Skeletal muscle tissue (tissue), 4 donors: ENCODE measurements around the gene BCL2A1. TPM values are rescaled to one million over a fixed set of nuclear protein-coding genes. Genes with fewer than 3 reads are reported as not detected.
"Not testable (repeated sequence)": the region's sequence is repeated elsewhere in the genome, so short reads cannot be mapped to it uniquely, and the experiment has no call there.

ENCODE experiments used
- H3K27ac ChIP-seq: one replicate; pipeline ENCODE4 v1.7.0; 2013; ENCODE audit warnings: mild to moderate bottlenecking, low read depth, low read length, inconsistent platforms
- H3K27me3 ChIP-seq, 3 donors: one replicate each; pipeline ENCODE4 v1.7.0; 2013; ENCODE audit warnings: low read length in 3 of 3; ENCODE audit not compliant: control insufficient read depth in 3 of 3, insufficient read depth in 3 of 3
- H3K36me3 ChIP-seq, 3 donors: one replicate each; pipeline ENCODE4 v1.7.0; 2013; ENCODE audit warnings: low read length in 3 of 3; ENCODE audit not compliant: control insufficient read depth in 3 of 3, insufficient read depth in 3 of 3
- H3K4me1 ChIP-seq, 3 donors: one replicate each; pipeline ENCODE4 v1.7.0; 2013; ENCODE audit warnings: low read length in 3 of 3, mild to moderate bottlenecking in 3 of 3; ENCODE audit not compliant: control insufficient read depth in 3 of 3, insufficient read depth in 3 of 3
- H3K4me3 ChIP-seq, 3 donors: one replicate each; pipeline ENCODE4 v1.7.0; 2013; ENCODE audit warnings: low read length in 3 of 3
- H3K9ac ChIP-seq, 3 donors: one replicate each; pipeline ENCODE4 v1.7.0; 2013; ENCODE audit warnings: low read length in 3 of 3, mild to moderate bottlenecking in 3 of 3, moderate library complexity in 2 of 3, low read depth in 1 of 3
- H3K9me3 ChIP-seq, 3 donors: one replicate each; pipeline ENCODE4 v1.7.0; 2013; ENCODE audit warnings: low read length in 3 of 3; ENCODE audit not compliant: control insufficient read depth in 3 of 3
- total RNA-seq: library from RNA; depleted of rRNA; stranded (reverse); fragments of >200 nt; gene quantifications from one replicate; pipeline ENCODE4 v1.2.3, GENCODE V29; 2014
- donor health status: Osteomylitis.

The BCL2A1 gene
- total RNA-seq, 1 donor from 2014 or later: 1.0 TPM

DNA sequence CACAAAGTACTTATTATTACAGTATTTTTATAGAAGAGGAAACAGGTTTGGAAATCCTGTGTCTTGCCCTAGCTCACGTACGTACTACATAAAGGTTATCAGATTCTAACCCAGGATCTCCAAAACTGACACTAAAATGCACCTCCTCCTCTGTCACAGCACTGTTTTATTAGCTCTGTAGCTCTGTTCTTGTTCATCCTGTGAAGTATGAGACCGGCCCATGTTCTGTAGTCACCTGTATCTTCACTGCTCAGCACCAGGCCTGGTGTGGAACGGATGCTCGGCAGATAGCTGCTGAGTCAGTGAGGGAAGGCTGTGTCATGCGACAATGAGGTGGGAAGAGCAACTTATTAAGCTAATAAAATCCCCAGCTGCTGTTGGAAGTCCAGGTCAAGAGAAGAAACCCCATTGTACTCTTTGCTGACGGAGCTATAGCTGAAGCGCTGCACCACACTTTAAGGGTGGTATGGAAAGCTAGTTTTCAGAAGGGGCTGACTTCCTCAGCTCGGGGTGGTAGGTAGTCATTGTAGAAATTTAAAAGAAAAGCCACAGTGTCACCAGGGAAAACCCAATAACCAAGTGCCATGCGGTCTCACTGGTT lies 22.8 kb downstream of the BCL2A1 start:
- H3K4me1 ChIP-seq: no peaks in the 10 kb centered on the region
- no peak overlapping the region for H3K9ac ChIP-seq
- H3K9me3 ChIP-seq: no peaks in the 10 kb centered on the region
- H3K27me3 ChIP-seq: peaks cover 0 to 4% (median 0%) of the 10 kb centered on the region in 3 donors
- H3K27ac ChIP-seq: no peak overlapping the region
- H3K4me3 ChIP-seq: no peak overlapping the region
- no peaks in the 10 kb centered on the region for H3K36me3 ChIP-seq

DNA sequence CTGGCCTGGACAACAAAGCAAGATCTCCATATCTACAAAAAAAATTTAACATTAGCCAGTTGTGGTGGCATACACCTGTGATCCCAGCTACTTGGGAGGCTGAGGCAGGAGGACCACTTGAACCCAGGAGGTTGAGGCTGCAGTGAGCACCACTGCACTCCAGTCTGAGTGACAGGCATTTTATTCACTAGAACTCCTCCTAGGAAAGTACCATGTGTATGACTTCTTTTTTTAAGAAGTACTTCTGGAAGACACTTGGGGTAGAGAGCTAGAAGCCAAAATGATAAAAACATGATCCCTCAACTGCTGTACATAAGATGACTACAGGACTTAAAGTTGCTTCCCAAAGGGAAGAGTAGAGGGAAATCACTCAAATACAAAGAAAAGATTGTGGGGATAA lies 24.0 kb downstream of the BCL2A1 start:
- Histone ChIP-seq H3K4me3 (no peak overlapping the region), H3K4me1 (no peaks in the 10 kb centered on the region), H3K27ac (no peak overlapping the region), H3K9ac (no peak overlapping the region), H3K36me3 (no peaks in the 10 kb centered on the region), H3K9me3 (no peaks in the 10 kb centered on the region), H3K27me3 (peaks cover 0 to 4% (median 0%) of the 10 kb centered on the region in 3 donors)

DNA sequence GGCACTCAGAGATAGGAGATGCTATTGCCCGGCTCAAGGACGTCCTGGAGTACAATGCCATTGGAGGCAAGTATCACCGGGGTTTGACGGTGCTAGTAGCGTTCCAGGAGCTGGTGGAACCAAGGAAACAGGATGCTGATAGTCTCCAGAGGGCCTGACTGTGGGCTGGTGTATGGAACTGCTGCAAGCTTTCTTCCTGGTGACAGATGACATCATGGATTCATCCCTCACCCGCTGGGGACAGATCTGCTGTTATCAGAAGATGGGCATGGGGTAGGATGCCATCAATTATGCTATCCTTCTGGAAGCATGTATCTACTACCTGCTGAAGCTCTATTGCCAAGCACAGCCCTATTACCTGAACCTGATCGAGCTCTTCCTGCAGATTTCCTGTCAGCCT lies 26.4 kb downstream of the BCL2A1 start:
- Histone ChIP-seq H3K27me3 (peaks cover 0 to 4% (median 3%) of the 10 kb centered on the region in 3 donors), H3K9me3 (no peaks in the 10 kb centered on the region), H3K4me3 (no peak overlapping the region), H3K27ac (no peak overlapping the region), H3K36me3 (no peaks in the 10 kb centered on the region), H3K9ac (no peak overlapping the region), H3K4me1 (no peaks in the 10 kb centered on the region)

- H3K9ac ChIP-seq: no peak overlapping the region
- H3K4me1 ChIP-seq: no peaks in the 10 kb centered on the region
- H3K4me3 ChIP-seq: no peak overlapping the region
- no peak overlapping the region for H3K27ac ChIP-seq
- H3K36me3 ChIP-seq: no peaks in the 10 kb centered on the region
- H3K9me3 ChIP-seq: no peaks in the 10 kb centered on the region
- H3K27me3 ChIP-seq: peaks cover 0 to 4% (median 3%) of the 10 kb centered on the region in 3 donors
Measured at GRCh38 chr15:79943820-79944219, 27.2 kb downstream of the BCL2A1 start.

DNA sequence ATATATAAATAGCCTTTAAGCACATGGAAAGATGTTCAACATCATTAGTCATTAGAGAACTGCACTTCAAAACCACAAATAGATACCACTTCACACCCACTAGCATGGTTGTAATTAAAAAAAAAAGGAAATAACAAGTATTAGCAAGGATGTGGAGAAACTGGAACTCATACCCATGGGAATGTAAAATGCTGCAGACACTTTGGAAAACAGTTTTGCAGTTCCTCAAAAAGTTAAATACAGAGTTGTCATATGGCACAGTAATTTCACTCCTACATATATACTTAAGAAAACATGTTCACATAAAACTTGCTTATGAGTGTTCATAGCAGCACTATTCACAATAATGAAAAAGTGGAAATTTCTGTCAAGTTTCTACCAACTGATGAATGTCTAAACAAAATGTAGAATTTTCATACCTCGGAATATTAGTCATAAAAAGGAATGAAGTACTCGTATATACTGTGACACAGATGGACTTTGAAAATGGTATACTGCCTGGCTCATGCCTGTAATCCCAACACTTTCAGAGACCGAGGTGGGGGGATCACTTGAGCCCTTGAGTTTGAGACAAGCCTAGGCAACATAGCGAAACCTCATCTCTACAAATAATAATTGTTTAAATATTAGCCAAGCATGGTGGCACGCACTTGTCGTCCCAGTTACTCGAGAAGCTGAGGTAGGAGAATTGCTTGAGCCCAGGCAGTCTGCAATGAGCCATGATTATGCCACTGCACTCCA lies 28.1 kb downstream of the BCL2A1 start:
- Histone ChIP-seq H3K9me3 (no peaks in the 10 kb centered on the region), H3K27me3 (peaks cover 0 to 4% (median 3%) of the 10 kb centered on the region in 3 donors), H3K27ac (no peak overlapping the region), H3K4me1 (no peaks in the 10 kb centered on the region), H3K9ac (no peak overlapping the region), H3K36me3 (no peaks in the 10 kb centered on the region), H3K4me3 (no peak overlapping the region)

- no peak overlapping the region for H3K27ac ChIP-seq
- H3K4me1 ChIP-seq: no peaks in the 10 kb centered on the region
- peaks cover 0 to 8% (median 0%) of the 10 kb centered on the region in 3 donors for H3K27me3 ChIP-seq
- H3K9ac ChIP-seq: no peak overlapping the region
- H3K4me3 ChIP-seq: no peak overlapping the region
- no peaks in the 10 kb centered on the region for H3K36me3 ChIP-seq
- H3K9me3 ChIP-seq: no peaks in the 10 kb centered on the region
Measured at GRCh38 chr15:79939399-79939798, 31.6 kb downstream of the BCL2A1 start.

DNA sequence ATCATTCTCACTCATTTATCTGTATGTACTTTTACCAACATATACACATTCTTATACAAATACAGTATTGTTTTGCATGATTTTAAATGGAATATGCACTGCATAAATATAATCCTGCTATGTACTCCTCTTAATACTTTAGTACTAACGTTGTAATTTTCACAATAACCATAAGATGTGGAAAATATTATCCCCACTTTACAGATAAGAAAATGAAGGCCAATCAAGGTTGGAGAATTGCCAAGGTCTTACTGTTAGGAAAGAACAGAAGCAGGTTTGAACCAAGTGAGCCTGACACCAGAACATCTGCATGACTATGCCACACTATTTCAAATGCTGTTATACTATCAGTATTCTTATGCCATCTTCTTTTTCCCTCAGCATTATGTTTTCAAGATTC lies 32.9 kb downstream of the BCL2A1 start:
- Histone ChIP-seq H3K27me3 (peaks cover 0 to 11% (median 5%) of the 10 kb centered on the region in 3 donors), H3K9me3 (no peaks in the 10 kb centered on the region), H3K36me3 (no peaks in the 10 kb centered on the region), H3K4me3 (no peak overlapping the region), H3K27ac (no peak overlapping the region), H3K4me1 (no peaks in the 10 kb centered on the region), H3K9ac (no peak overlapping the region)

DNA sequence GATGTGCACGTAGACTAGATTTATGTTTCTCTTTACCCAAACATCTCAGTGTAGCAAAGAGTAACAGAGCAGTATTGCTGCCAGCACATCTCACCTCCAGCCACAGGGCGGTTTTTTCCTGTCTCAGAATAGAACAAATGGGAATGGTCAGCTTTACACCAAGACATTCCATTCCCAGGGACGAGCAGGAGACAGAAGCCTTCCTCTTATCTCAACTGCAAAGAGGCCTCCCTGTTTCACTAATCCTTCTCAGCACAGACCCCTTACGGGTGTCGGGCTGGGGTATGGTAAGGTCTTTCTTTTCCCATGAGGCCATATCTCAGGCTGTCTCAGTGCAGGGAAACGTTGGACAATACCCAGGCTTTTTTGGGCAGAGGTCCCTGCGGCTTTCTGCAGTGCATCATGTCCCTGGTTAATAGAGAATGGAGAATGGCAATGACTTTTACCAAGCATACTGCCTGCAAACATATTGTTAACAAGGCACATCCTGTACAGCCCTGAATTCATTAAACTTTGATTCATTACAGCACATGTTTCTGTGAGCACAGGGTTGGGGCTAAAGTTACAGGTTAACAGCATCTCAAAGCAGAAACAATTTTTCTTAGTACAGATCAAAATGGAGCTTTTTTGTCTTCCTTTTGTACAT lies 35.3 kb downstream of the BCL2A1 start:
- not testable (repeated sequence) for H3K27ac ChIP-seq, H3K9ac ChIP-seq, H3K4me3 ChIP-seq, H3K9me3 ChIP-seq, H3K4me1 ChIP-seq, H3K36me3 ChIP-seq
- peaks cover 0 to 11% (median 5%) of the 10 kb centered on the region in 3 donors for H3K27me3 ChIP-seq

- Histone ChIP-seq H3K36me3 (no peaks in the 10 kb centered on the region), H3K9me3 (no peaks in the 10 kb centered on the region), H3K27me3 (peaks cover 0 to 8% (median 5%) of the 10 kb centered on the region in 3 donors), H3K4me1 (no peaks in the 10 kb centered on the region), H3K27ac (no peak overlapping the region), H3K4me3 (no peak overlapping the region), H3K9ac (no peak overlapping the region)
Measured at GRCh38 chr15:79933231-79933630, 37.8 kb downstream of the BCL2A1 start.

- no peaks in the 10 kb centered on the region for H3K36me3 ChIP-seq
- H3K4me1 ChIP-seq: no peaks in the 10 kb centered on the region
- no peak overlapping the region for H3K27ac ChIP-seq
- no peak overlapping the region for H3K9ac ChIP-seq
- peaks cover 0 to 8% (median 5%) of the 10 kb centered on the region in 3 donors for H3K27me3 ChIP-seq
- no peak overlapping the region for H3K4me3 ChIP-seq
- H3K9me3 ChIP-seq: no peaks in the 10 kb centered on the region
Measured at GRCh38 chr15:79932447-79932846, 38.5 kb downstream of the BCL2A1 start.
